Fibroblast of lung (primary cell): ENCODE data around the gene PCTP.

Experiments
- CTCF ChIP-seq, 2 donors: IDR thresholded peaks in 1 of 2; conservative IDR thresholded peaks in 1 of 2; 1 replicate in 1 of 2; 2 replicates in 1 of 2; pipeline ENCODE4 v1.5.1; 2011 to 2012; ENCODE audit warnings: low read length in 2 of 2, control low read depth in 1 of 2, inconsistent platforms in 1 of 2, low read depth in 1 of 2, mild to moderate bottlenecking in 1 of 2
- EZH2 ChIP-seq: IDR thresholded peaks from 2 replicates; pipeline ENCODE4 v1.5.1; 2012; ENCODE audit warnings: low read length, control low read depth, mild to moderate bottlenecking; ENCODE audit errors: missing control alignments

GRCh38 chr17:55741356-55741700, 9.5 kb upstream of the PCTP start:
- TF ChIP-seq CTCF (conservative IDR thresholded peaks at IDR 0.05 in 1 of 2, IDR thresholded peaks at IDR 0.05 in 1 of 2; ENCODE audit: low read depth in 1 of 2, low read length in 2 of 2) (no peak), EZH2 (no peak)
